Measurements from ENCODE around the gene ZNF672.
"Not testable (repeated sequence)": the region's sequence is repeated elsewhere in the genome, so short reads cannot be mapped to it uniquely, and the experiment has no call there.

ZNF672 gene

GRCh38 chr1:248791010-248791409, 47.0 kb upstream of the ZNF672 start:
- H3K27ac ChIP-seq (ENCODE audit: low read depth, low read length): no peak overlapping the region
- H3K4me3 ChIP-seq (ENCODE audit: low read length): no peak overlapping the region
- no peaks in the 10 kb centered on the region for H3K36me3 ChIP-seq (ENCODE audit: control insufficient read depth, low read length)
- H3F3A ChIP-seq (ENCODE audit: control insufficient read depth, insufficient read depth): no peaks in the 10 kb centered on the region
- H3K79me2 ChIP-seq (ENCODE audit: control insufficient read depth, low read length): no peaks in the 10 kb centered on the region
- H3K4me2 ChIP-seq (ENCODE audit: low read length): no peak overlapping the region
- no peaks in the 10 kb centered on the region for H4K20me1 ChIP-seq (ENCODE audit: control insufficient read depth, insufficient read depth, low read depth, low read length)
- no peaks in the 10 kb centered on the region for H3K9me3 ChIP-seq (ENCODE audit: control insufficient read depth, insufficient read depth, low read length)
- peaks cover 15% of the 10 kb centered on the region for H3K4me1 ChIP-seq (ENCODE audit: control insufficient read depth, low read length)
- TF ChIP-seq CTCF (IDR thresholded peaks at IDR 0.05; ENCODE audit: low read depth, low read length, poor library complexity, severe bottlenecking) (no peak), EZH2phosphoT487 (IDR thresholded peaks at IDR 0.05; ENCODE audit: borderline replicate concordance, low read length) (no peak)
- H3K9me2 ChIP-seq (replicated peaks; ENCODE audit: control insufficient read depth, low read length): no peaks in the 10 kb centered on the region
- H3K27me3 ChIP-seq (ENCODE audit: control insufficient read depth, low read length): 0 out of 2 replicates have a peak, but pooled peaks cover 5% of the 10 kb centered on the region

DNA sequence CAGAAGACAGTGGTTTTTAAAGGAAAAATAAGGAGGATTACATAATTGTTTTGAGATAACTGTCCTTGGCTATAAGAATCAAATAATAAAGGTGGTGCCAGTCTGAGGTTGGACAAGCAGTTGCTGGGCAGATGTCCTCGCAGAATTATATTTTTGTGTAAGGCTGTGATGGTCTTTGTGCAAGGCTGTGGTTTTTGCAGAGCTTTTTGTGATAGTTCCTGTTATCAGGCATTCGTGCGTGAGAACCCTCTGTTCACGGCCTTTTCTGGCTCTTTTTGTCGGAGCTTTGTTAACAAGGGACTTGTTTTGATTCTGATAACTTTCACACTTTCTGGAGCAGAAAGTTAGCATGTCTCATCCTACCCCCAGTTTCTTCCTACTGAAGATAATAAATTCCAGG, 45.7 kb upstream of the ZNF672 start:
- Histone ChIP-seq H3K79me2 (ENCODE audit: control insufficient read depth, low read length) (no peaks in the 10 kb centered on the region), H3K36me3 (ENCODE audit: control insufficient read depth, low read length) (no peaks in the 10 kb centered on the region), H4K20me1 (ENCODE audit: control insufficient read depth, insufficient read depth, low read depth, low read length) (no peaks in the 10 kb centered on the region), H3K4me2 (ENCODE audit: low read length) (peak overlapping the region; percentile 47), H3F3A (ENCODE audit: control insufficient read depth, insufficient read depth) (no peaks in the 10 kb centered on the region), H3K9me2 (replicated peaks; ENCODE audit: control insufficient read depth, low read length) (no peaks in the 10 kb centered on the region), H3K27ac (ENCODE audit: low read depth, low read length) (peak overlapping the region; percentile 5; the same call in 1 of the 2 replicates), H3K4me3 (ENCODE audit: low read length) (peak overlapping the region; percentile 2; the same call in 1 of the 2 replicates), H3K27me3 (ENCODE audit: control insufficient read depth, low read length) (no peaks in the 10 kb centered on the region), H3K9me3 (ENCODE audit: control insufficient read depth, insufficient read depth, low read length) (no peaks in the 10 kb centered on the region), H3K4me1 (ENCODE audit: control insufficient read depth, low read length) (peaks cover 15% of the 10 kb centered on the region)
- no peak for TF ChIP-seq EZH2phosphoT487 (IDR thresholded peaks at IDR 0.05; ENCODE audit: borderline replicate concordance, low read length)
- no peak for TF ChIP-seq CTCF (IDR thresholded peaks at IDR 0.05; ENCODE audit: low read depth, low read length, poor library complexity, severe bottlenecking)

GRCh38 chr1:248793592-248793991, 44.4 kb upstream of the ZNF672 start:
- no peaks in the 10 kb centered on the region for H3K27me3 ChIP-seq (ENCODE audit: control insufficient read depth, low read length)
- TF ChIP-seq CTCF (IDR thresholded peaks at IDR 0.05; ENCODE audit: low read depth, low read length, poor library complexity, severe bottlenecking) (no peak), EZH2phosphoT487 (IDR thresholded peaks at IDR 0.05; ENCODE audit: borderline replicate concordance, low read length) (no peak)
- no peaks in the 10 kb centered on the region for H3K36me3 ChIP-seq (ENCODE audit: control insufficient read depth, low read length)

DNA sequence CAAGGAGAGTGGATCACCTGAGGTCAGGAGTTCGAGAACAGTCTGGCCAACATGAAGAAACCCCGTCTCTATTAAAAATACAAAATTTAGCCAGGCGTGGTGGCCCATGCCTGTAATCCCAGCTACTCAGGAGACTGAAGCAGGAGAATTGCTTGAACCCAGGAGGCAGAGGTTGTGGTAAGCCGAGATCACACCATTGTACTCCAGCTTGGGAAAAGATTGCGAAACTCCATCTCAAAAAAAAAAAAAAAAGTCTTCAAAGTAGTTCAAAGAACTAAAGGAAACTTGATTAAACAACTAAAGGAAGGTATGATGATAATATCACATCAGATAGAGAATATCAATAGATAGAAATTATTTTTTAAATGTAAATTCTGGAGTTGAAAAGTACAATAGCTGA, 43.4 kb upstream of the ZNF672 start:
- H3K4me1 ChIP-seq (ENCODE audit: control insufficient read depth, low read length): peaks cover 15% of the 10 kb centered on the region
- not testable (repeated sequence) for H3K4me2 ChIP-seq (ENCODE audit: low read length); H3K79me2 ChIP-seq (ENCODE audit: control insufficient read depth, low read length); H3K36me3 ChIP-seq (ENCODE audit: control insufficient read depth, low read length); H3K27ac ChIP-seq (ENCODE audit: low read depth, low read length); H3F3A ChIP-seq (ENCODE audit: control insufficient read depth, insufficient read depth); H3K9me2 ChIP-seq (replicated peaks; ENCODE audit: control insufficient read depth, low read length); H4K20me1 ChIP-seq (ENCODE audit: control insufficient read depth, insufficient read depth, low read depth, low read length); H3K27me3 ChIP-seq (ENCODE audit: control insufficient read depth, low read length); H3K9me3 ChIP-seq (ENCODE audit: control insufficient read depth, insufficient read depth, low read length); H3K4me3 ChIP-seq (ENCODE audit: low read length)

More at GRCh38 chr1:248793592-248793991, 44.4 kb upstream of the ZNF672 start:
- Histone ChIP-seq H3K4me1 (ENCODE audit: control insufficient read depth, low read length) (peaks cover 15% of the 10 kb centered on the region), H3K9me2 (replicated peaks; ENCODE audit: control insufficient read depth, low read length) (no peaks in the 10 kb centered on the region), H4K20me1 (ENCODE audit: control insufficient read depth, insufficient read depth, low read depth, low read length) (no peaks in the 10 kb centered on the region), H3F3A (ENCODE audit: control insufficient read depth, insufficient read depth) (no peaks in the 10 kb centered on the region), H3K27ac (ENCODE audit: low read depth, low read length) (no peak overlapping the region), H3K4me2 (ENCODE audit: low read length) (no peak overlapping the region), H3K4me3 (ENCODE audit: low read length) (no peak overlapping the region), H3K9me3 (ENCODE audit: control insufficient read depth, insufficient read depth, low read length) (no peaks in the 10 kb centered on the region), H3K79me2 (ENCODE audit: control insufficient read depth, low read length) (no peaks in the 10 kb centered on the region)
